Activated T-cell treated with anti-CD3 and anti-CD28 coated beads for 1 hour (primary cell): Measurements from ENCODE around the gene DOCK1.
"Not testable (repeated sequence)": the region's sequence is repeated elsewhere in the genome, so short reads cannot be mapped to it uniquely, and the experiment has no call there.

Experiments
- DNase-seq: peaks from one replicate; pipeline ENCODE4 v3.0.0-alpha.2; 2020; ENCODE audit warnings: low read depth

Gene DOCK1

DNA sequence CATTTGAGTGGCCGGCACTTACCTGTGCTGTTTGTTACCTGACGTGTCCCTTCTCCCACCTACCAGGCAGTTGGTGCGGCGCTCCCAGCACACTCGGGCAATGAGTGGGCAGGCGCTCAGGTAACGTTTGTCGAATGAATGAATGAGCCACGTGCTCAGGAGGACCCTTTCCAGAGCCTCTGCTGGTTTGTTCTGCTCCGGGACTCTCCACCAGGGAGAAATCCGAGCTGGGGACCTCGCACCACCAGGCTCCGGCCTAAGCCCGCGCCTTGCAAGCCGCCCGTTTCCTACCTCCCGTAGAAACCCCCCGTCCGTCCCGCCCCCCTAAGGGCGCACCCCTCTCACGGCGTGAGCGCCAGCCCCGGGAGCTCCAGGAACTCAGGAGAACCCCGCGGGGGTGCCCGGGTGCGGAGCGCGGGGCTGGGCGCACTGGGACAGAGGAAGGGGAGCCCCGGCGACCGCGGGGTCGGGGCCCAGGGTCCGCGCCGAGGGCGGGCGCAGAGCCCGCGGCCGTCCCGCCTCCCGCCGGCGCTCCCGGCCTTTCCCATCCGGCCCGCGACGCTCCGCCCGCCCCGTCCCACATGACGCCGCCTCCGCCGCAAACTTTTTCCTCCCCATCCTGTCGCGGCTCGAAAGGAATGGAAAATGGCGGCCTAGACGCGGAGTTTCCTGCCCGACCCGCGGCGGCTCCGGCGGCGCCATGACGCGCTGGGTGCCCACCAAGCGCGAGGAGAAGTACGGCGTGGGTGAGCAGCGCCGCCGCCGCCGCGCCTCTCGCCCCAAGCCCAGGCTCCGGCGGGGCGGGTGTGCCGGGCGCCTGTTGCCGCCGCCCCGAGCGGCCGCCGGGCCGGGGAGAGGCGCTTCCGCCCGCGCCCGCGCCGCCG is at the start of gene DOCK1:
Gene DOCK1, plus strand, starts transcription at position 611 of the 884 bp plus-strand sequence. Its CDS starts 90 bp downstream, at position 701.
- DNase-seq, result no peak

DNA sequence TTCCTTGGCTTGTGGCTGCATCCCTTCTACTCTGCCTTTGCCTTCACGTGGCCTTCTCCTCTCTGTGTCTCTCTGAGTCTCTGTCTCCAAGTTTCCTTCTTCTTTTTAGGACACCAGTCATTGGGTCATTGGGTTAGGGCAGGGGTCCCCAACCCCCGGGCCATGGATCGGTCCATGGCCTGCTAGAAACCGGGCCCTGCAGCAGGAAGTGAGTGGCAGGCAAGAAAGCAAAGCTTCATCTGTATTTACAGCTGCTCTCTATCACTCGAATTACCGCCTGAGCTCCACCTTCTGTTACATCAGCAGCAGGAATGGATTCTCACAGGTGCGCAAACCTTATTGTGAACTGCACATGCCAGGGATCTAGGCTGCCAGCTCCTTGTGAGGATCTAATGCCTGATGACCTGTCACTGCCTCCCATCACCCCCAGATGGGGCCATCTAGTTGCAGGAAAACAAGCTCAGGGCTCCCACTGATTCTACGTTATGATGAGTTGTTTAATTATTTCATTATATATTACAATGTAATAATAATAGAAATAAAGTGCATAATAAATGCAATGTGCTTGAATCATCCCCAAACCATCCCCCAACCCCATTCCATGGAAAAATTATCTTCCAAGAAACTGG is 47.9 kb upstream of the DOCK1 start:
- DNase-seq, result no peak

DNA sequence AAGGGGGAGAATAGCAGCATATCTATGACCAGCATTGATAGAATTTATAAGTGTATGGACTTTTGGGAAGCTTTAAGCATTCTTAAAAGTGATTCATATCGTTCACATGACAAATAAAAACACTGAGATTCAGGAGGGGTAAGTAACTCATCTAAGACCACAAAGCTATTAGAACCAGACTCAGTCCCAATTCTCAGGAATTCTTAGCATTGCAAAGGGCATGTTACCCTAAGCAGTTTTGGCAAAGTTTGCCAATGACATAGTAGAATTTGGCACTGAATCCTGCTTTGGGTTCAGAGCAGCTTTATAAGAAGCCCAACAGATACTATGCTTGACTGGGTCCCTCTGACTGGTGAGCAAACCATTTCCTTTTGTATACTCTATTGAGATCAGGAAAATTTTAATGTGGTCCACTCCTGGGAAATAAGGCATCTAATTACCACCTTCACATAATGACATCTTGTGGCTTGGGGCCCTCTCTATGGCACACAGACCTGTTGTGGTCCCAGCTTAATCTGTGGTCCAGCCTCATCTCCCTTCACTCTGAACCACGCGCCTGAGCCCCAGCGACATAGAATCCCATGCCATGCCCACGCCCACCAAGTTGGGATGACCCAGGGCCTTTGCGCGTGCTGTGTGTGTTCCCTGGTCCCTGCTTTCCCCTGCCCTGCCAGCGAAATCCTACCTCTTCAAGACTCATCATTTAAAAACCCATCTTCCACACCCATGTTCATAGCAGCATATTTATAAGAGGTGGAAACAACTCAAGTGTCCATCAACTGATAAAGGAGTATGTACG is 37.5 kb upstream of the DOCK1 start:
- DNase-seq, result no peak

DNA sequence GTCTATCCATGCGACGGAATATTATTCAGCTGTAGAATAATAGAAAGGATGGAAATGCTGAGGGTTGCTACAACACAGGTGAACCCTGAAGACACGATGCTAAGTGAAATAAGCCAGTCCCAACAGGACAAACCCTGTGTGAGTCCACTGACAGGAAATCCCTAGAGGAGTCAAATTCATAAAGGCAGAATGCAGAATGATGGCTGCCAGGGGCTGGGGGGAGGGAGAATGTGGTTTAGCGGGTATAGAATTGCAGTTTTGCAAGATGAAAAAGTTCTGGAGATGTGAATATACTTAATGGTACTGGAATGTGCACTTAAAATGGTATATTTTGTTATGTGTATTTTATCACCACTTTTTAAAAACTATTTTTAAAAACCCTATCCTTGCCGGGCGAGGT is 36.9 kb upstream of the DOCK1 start:
- DNase-seq, result no peak

DNA sequence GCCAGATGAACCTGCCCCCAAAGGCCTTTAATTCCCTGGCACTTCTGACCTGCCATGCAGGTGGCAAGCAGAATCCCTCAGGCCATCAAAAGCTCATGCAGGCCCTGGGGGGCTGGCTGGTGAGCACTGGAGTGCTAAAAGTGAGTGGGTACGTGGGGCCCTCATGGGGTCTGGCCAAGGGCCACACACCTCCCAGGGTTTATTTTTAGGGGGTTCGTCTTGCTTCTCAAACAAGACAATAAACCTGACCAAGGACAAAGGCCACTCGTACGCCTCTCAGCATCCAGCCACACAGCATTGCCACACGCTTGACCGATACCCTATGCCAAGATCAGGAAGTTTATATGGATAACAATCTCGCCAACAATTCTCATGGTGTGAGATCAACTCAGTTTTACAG is 33.1 kb upstream of the DOCK1 start:
- DNase-seq, result no peak

DNA sequence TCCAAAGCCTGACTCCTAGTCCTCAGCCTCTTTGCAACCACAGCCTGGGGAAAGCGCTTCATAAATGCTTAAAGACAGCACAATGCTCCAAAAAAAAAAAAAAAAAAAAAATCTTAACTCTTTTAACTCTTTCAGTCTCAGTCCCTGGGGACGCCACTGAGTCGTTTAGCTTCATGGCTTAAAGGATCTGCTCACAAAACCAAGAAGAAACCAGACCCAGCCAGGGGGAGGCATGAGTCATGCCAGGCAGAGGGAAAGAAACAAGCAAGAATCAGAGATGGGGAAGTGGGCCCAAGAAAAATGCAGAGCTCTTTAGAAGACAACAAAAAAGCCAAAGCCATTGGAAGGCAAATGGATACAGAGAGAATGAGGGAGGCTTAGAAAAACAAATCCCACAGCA is 32.5 kb upstream of the DOCK1 start:
- no peak for DNase-seq

DNA sequence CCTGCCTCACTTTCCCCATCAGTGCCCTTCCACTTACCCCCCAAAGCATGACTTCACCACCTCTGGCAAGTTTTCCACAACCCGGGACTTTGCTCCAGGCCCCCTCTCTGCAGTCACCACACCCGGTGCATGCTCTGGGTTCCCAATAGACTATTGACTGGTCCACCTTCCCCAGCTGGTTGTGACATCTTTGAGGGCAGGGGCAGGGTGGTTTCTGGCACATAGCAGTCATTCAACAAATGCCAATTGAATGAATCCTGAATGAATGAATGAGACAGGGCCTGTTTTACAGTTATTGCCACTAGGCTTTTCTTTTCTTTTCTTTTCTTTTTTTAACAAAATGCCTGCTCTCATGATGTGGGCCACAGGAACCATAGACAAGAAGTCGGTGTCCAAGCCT is 28.8 kb upstream of the DOCK1 start:
- no peak for DNase-seq

DNA sequence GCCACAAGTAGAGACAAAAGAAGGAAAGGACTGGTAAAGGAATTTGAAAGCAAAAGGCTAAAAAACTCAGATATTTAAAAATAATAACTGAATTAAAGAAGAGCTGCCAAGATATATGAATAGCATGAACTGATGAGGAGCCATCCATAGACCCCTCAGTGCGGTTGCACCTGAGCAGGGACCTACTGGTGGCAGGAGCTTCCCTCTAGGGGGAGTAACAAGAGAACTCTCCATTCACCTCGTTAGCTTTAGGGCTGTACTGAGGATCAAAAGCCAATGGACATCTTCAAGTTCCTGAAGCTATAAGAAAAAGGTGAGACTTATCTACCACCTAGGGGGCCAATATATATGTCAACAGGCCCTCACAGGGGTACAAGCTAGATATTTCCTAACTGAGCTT is 27.8 kb upstream of the DOCK1 start:
- DNase-seq, result no peak

DNA sequence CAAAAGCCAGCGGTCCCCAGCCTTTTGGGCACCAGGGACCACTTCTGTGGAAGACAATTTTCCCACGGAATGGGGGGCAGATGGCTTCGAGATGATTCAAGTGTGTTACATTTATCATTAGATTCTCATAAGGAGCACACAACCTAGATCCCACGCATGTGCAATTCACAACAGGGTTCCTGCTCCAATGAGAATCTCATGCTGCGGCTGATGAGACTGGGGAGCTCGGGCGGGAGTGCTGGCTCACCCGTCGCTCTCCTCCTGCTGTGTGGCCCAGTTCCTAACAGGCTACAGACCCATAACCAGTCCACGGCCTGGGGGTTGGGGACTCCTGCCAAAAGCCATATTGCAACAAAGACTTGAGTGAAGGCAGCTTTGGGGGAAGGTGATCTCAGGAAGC is 26.6 kb upstream of the DOCK1 start:
- no peak for DNase-seq

DNA sequence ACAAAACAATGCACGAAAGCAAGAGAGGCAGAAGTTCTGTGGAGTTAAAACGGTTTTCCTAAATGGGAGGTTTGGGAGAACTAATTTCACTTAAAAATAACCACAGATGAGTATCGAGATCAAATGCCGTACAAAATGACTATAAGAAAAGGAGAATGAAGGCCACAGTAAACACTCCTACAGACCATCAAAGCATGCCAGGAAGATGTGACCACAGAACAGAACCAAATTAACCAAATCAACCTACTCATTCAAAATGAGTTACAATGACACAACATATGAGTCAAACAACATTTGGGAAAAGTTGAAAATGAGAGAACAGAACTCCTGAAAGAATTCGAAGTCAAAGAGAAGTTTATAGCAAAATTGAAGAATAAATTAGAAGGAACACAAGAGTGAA is 24.3 kb upstream of the DOCK1 start:
- no peak for DNase-seq

DNA sequence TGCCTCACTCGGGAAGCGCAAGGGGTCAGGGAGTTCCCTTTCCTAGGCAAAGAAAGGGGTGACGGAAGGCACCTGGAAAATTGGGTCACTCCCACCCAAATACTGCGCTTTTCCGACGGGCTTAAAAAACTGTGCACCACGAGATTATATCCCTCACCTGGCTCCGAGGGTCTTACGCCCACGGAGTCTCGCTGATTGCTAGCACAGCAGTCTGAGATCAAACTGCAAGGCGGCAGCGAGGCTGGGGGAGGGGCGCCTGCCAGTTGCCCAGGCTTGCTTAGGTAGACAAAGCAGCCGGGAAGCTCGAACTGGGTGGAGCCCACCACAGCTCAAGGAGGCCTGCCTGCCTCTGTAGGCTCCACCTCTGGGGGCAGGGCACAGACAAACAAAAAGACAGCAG is 23.2 kb upstream of the DOCK1 start:
- DNase-seq, result not testable (repeated sequence)

DNA sequence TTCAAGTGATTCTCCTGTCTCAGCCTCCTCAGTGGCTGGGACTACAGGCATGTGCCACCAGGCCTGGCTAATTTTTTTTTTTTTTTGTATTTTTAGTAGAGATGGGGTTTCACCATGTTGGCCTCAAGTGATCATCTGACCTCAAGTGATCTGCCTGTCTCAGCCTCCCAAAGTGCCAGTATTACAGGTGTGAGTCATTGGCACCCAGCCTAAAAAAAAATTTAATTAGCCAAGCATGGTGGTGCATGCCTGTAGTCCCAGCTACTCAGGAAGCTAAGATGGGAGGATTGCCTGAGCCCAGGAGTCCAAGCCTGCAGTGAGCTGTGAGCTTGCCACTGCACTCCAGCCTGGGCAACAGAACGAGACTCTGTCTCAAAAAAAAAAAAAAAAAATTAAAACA is 16.8 kb upstream of the DOCK1 start:
- not testable (repeated sequence) for DNase-seq

DNA sequence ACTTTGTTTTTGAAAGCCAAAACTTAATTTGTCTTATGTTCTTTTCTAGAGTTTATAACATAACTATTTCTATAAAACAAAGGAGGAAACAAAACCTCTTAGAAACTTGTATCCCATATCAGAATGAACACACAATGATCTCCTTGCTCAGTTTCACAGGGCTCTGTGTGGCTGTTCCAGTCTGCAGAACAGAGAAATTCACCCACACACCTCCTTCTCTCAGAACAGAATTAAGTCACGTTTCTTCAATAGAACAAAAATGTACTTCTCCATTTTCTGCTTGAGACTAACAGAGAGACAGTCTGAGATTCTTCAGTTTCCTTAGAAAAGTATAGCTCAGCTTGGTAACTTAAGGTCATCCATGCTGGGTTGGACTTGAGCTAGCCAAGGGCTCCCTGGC is 15.8 kb upstream of the DOCK1 start:
- no peak for DNase-seq

DNA sequence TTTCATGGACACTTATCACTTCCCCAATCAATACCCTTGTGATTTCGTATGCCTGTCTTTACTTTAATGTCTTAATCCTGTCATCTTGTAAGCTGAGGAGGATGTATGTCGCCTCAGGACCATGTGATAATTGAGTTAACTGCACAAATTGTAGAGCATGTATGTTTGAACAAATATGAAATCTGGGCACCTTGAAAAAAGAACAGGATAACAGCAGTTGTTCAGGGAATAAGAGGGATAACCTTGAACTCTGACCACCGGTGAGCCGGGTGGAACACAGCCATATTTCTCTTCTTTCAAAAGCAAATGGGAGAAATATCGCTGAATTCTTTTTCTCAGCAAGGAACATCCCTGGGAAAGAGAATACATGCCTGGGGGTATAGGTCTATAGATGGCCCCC is 14.4 kb upstream of the DOCK1 start:
- not testable (repeated sequence) for DNase-seq

DNA sequence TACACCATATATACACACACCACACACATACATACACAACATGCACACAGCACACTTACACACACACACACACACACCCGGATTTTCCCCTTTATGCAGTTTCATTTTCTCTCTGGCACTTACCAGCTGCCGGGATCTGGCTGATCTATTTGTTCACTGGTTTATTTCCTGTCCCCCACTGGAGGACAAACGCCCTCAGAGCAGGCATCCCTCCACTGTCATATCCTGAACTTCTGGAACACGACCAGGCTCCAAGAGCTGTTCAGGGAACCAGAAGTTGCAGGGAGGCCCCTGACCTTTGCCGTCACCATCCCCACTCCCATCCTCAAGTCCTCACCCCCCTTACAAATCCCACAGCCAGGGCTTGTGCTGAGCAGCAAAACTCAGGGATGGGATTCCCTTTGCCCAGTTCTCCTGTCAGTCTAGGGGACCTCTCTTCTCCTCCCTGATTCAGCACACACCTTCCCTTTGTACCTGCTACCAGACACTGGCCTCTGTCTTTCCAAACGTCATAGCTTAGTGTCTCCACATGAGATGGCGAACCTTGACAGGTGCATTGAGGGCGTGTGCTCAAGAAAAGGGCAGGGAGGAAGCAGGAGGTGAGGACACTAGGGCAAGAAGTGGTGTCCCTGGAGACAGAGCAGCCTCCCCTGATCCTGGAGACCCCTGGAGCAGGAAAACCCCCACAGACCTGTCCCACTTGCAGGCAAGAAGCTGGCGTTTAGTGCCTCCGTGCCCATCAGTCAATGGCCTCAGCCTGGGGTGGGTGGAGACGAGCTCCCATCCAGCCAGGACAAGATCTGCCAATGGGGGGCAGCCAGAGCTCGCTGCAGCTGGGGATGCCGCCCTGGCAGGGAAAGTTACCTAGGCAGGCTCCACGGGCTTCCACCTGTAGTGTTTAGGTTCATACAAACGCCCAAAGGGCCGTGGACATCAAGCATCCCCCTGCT is 12.7 kb upstream of the DOCK1 start:
- no peak for DNase-seq

DNA sequence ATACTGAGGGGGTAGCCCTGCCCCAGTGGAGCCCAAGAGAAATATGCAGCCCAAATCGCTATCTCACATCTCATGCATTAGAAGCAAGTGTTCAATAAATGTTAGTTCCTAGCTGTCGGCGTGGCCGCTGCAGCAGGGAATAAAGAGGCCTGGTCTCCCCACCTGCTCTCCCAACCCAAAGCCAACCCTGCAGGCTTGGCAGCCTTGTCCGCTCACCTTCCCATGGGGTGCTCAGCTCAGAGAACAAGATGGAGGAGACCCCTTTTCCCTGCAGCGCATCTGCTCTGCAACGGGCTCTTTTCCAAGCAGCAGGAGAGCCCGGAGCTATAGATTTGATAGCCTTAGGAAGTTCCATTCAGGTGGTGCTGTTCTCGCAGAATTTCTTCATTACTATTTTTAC is 12.0 kb upstream of the DOCK1 start:
- DNase-seq, result no peak

DNA sequence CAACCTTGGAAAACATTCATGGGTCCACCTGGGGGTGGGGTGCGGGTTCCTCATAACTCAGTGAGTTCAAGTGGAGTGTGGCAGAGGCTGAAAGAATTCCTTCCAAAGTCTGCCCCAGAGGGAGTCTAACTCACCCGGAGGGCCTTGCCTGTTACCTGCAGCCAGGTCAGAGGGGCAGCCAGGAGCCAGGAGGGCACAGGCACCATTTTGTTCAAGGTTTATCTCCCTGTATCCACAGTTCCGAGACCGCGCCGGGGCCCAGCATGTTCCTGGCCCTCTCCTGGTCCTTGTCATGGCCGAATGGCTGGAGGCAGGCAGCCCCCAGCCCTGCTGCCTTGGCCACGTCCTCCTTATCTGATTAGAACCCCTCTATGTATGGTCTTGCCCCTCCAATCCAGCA is 11.4 kb upstream of the DOCK1 start:
- no peak for DNase-seq

DNA sequence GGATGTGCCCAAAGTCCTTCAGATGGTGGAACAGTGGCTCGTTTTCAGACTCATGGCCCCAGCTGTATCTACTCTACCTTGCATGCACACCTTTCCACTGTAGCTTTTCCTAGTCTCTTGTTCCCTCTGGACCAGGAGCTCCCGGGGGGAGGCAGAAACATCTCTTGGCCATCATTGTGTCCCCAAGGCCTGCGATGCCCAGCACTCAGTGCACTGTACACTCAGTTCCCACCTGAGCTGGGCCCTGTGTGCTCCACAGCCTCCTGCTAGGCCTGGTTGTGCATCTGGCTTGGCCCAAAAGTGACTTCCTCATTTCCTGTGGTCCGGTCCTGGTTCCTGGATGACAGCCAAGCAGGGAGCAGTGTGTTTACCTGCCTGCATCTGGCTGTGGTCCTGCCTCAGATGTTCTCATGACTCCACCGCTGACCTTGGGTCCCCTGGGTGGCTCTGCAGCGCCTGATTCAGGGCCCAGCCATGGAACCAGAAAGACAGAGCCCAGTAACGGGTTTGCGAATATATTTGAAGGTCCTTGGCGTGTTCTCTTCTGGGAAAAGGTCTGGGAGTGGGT is 9.9 kb upstream of the DOCK1 start:
- no peak for DNase-seq

DNA sequence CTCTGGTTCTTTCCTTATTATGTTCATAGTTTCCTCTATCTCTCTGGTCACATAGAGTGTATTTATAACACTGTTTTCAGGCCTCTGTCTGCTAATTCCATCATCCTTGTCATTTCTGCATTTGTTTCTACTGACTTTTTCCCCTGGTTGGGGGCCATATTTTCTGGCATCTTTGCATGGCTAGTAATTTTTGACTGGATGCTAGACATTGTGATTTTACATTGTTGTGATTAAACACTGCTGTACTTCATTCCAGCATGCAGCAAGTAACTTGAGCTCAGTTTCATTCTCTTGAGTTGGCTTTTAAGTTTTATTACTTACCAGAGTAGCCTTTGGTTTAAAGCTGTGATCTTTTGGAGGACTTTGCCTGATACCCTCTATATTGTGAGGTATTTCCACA is 6.8 kb upstream of the DOCK1 start:
- DNase-seq, result no peak

DNA sequence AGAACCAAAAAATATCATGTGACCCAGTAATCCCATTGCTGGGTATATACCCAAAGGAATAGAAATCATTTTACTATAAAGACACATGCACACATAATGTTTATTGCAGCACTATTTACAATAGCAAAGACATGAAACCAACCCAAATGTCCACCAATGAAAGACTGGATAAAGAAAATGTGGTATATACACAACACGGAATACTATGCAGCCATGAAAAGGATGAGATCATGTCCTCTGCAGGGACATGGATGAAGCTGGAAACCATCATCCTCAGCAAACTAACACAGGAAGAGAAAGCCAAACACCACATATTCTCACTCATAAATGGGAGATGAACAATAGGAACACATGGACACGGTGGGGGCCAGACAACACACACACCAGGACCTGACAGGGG is 5.7 kb upstream of the DOCK1 start:
- not testable (repeated sequence) for DNase-seq

DNA sequence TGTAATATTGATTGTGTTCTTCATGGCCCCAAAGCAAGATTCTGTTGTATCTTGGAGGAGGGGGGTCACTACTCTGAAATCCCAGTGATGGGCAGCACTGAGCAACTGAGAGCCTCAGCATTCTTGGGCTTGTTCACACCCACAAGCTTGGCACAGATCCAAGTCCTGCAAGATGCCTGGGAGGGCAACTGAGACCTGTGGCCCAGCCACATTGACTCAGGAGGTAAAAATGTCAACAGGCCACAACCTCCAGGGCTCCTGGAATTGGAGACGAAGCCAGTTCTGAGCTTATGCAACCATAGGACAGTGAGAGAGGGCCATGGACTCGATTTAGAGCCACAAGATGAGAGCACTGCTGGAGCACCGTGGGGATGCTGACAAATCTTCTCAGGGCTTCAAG is 3.1 kb upstream of the DOCK1 start:
- DNase-seq, result no peak
